ENCODE data around the gene AMPH.
"Not testable (repeated sequence)": the region's sequence is repeated elsewhere in the genome, so short reads cannot be mapped to it uniquely, and the experiment has no call there.

AMPH gene

DNA sequence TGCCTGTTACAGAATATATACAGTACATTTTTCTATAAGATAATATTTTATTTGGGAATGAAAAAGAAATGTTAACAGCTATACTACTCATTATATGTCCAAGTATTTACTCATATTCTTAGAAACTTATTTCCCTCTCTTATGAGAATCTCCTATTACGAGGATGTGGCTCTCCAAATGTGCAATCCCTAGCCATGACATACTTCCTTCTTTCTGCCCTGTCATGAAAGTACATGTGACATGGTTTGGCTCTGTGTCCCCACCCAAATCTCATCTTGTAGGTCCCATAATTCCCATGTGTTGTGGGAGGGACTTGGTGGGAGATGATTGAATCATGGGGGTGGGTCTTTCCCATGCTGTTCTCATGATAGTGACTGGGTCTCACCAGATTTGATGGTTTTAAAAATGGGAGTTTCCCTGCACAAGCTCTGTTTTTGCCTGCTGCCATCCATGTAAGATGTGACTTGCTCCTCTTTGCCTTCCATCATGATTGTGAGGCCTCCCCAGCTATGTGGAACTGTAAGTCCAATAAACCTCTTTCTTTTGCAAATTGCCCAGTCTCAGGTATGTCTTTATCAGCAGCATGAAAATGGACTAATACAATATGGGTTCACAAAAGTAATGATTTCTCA lies 235.1 kb downstream of the AMPH start:
- DNase-seq (ENCODE audit: low read depth in 2 of 2): not testable (repeated sequence)

DNA sequence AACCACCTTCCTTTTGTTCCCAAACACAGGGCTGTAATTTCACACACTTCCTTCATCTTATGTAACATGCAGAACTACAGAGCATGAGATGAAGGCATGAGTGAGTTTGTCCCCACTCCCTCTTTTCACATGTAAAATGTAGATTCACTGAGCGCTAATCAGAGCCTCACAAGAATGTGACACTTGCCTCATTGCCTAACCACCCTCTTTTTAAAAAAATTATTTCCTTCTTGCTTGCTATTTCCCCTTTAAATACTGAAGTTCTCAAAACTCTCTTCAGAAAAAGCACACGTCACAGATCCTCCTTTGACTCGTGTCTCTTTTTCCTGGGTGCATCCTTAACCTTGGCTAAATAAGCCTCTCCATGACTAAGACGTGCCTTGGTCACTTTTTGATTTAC lies 236.5 kb downstream of the AMPH start:
- DNase-seq (ENCODE audit: low read depth in 2 of 2): no peak

DNA sequence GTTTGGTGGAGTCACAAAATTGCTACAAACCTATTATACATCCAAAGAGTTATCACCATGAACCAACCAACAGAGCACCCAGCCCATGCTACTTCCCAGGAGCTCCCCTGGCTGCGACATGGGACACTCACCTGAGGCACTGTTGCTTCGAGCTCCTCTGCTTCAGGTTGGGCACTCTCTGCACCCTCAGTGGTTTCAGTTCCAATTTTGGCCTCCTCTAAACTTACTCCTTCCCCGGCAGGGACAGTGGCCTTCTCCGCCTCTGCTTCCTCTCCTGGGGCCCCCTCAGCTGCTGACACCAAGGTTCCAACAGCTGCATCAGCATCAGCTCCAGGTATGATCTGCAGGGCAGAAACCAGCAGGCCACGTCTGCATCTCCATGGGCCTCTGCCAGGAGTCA lies 237.3 kb downstream of the AMPH start:
- no peak for DNase-seq (ENCODE audit: low read depth in 2 of 2)

DNA sequence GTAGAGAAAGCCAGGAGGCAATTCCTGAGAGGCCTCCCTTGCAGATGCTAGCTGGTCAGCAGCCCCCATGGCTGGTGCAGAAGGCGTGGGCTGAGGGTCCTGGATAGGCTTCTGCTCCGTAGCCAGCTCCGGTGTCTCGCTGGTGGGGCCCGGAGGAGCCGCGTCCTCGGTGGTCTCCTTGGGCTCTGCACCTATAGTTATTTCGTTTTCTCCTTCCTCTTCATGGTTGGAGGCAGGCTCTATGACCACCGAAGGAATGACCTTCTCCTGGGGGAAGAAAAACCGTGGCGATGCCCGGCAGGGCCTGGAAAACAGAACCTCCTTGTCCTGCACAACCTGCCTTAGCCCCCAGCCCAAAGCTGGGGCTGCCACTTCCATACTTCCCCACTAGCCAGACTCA lies 239.4 kb downstream of the AMPH start:
- no peak for DNase-seq (ENCODE audit: low read depth in 2 of 2)

DNA sequence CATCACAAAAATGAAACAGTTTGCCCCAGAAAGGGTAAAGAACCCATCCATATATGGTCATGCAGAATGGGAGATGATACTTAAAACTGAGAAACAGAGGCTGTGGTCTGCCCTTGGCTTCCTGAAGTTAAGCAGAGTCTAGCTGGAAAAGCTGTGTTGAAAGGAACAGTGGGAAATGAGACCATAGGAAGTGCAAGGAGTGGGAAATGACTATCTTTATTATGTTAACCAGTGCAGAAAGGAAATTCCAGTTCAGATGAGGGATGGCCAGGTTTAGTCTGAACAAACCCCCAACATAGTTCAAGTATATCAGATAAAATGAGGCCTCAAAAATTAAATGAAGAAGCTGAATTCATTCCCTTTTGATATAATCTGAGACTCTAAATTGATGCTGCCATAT lies 245.5 kb downstream of the AMPH start:
- DNase-seq (ENCODE audit: low read depth in 2 of 2): no peak

DNA sequence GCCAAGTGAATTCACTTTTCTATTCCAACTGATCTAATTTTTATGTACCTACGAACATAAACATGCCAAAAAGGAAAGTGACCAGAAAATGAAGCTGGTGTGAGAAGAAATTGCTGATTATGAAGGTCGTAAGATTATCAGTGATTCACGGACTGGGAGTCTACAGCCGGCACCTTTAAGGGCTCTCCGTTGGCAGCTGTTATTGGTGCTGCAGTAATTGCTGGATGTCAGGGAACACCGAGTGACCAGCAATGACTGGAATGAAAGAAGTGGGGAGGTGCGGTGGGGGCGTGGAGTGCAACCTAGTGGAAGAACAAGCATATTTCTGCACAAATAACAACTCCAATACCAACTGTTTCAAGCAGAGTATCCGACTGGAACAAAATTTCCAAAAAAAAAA lies 247.9 kb downstream of the AMPH start:
- DNase-seq (ENCODE audit: low read depth in 2 of 2): no peak

DNA sequence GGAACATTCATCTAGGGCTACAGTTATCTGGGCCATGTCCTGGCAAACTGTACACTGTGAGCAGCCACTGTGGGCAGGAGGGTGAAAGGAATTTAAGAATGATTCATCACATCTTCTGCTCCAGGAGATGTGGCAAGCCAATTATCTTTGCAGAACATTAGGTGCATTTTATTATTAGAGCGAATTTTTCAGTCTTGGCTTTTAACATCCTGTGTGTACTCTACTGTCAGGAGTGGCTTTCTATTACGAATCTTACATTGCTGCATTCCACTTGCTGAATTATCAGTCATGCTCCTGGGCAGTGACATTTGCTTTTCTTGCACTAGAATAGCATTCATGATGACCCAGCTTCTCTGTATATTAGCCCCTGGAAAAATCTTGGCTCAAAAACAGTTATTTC lies 248.5 kb downstream of the AMPH start:
- no peak for DNase-seq (ENCODE audit: low read depth in 2 of 2)

DNA sequence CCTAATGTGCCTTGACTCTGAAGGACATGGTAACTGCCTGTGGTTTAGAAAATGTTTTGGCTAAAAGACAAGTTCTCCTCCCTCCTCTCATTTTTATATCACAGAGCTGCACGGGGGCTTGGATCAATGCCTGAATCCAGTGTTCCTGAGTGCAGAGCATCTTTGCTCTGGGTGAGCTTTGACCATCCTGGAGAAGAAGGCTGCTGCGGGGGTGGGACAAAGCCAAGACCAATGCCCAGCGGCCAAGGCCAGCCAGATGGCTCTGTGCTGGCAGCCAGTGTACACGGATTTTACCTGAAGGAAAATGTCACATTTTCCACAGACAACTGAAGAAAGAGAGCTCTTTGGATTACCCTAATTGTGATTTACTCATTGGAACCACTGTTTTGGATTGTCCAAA lies 255.7 kb downstream of the AMPH start:
- DNase-seq (ENCODE audit: low read depth in 2 of 2): no peak

DNA sequence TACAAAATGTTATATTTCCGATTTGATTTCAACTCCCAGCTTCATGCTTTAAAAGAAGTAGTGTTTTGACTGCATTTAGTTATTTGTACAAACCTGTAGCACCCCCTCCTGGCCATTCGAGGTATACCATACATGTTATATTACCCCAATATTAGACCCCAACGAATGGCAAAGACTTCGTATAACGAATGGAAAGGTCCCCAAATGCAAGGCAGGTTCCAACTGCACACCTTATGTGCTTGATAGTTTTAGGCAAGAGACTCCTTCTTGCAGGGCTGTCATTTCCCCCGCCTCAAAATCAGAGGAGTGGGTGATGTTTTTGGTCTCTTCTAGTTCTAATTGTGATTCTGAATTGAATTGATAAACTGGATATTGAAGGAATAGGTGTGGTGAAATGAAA lies 256.7 kb downstream of the AMPH start:
- peak in 1 of 2 donors; percentile 55 for DNase-seq (ENCODE audit: low read depth in 2 of 2)

DNA sequence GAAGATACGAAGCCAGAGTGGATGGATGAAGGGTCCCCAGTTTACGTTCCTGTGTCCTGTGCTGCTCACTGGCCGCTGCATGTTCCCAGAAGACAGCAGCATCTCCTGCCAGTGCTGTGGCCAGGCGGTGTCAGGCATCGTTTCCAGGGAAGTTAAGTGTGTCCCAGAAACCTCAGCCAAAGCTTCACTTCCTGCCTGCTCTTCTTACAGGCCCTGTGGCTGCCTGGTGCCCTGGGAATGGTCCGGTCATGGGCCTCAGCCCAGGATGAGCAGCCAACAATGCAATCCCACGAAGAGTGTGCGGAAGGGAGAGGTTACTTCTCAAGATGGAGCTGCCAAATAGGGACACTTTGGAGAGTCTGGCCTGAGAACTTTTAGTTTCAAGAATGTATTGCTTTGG lies 258.0 kb downstream of the AMPH start:
- no peak for DNase-seq (ENCODE audit: low read depth in 2 of 2)

DNA sequence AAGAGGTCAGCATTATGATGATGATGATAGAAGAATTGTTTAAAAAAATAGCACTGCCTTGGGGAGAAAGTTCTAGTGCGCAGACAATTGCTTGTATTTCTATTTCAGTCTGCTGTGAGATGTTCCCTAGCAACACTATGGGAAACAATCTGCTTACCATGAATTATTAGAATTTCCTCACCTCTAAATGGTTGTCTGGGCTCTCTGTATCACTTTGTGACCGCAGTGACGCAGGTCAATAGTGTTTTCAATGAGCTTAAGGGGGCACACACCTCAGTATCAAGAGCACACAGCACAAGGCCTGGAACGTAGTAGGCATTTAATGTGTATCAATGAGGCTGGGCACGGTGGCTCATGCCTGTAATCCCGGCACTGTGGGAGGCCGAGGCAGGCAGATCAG lies 258.9 kb downstream of the AMPH start:
- DNase-seq (ENCODE audit: low read depth in 2 of 2): no peak

DNA sequence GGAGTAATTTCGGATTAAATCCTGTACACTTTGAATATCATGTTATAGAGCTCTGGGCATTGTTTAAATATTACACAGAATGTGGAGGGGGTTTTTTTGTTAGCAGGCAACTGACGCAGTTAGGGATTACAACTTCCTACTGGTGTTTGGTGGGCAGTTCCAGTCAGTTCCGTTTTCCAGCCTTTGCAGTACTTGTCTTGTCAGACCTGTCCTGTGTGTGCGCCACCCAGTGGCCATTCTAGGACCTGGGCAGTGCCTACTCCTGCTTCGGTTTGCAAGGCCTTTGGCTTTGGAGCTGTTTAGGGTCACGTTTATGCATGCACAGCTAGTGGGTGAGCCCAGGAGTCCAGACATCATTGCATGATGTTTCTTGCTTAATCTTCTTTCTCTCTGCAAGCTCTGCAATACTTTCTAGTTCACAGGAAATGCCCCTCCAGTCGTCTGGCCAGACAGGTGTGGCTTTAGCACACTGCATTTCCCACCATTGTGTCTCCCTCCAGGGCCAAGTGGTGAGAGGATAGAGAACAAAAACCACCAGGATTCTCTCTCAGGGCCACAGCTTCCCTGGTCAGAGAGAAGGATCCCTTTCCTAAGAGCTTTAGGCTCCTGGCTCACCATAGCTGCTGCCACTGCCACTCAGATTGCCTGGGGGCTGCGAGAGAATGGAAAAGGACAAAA lies 261.2 kb downstream of the AMPH start:
- DNase-seq (ENCODE audit: low read depth in 2 of 2): peak; percentile 69 to 70

DNA sequence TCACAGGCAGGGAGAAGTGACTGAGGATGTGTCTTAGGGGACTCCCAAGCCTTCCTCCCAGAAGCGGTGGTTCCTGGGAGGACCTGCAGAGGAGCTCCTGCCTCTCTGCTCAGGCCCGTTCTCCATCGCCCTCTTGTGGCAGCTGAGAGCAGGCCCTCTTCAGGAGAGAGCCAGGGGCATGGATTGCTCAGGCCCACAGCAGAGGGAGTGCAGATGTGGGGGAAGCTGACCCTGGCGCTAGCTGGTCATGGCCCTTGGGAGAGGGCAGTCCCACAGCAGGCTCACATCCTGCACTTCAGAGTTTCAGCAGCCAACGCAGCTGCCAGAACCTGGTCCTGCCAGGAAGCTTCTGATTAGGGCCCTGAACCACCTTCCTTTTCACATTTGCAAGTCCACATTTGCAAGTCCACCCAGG lies 263.0 kb downstream of the AMPH start:
- peak; percentile 54 to 55 for DNase-seq (ENCODE audit: low read depth in 2 of 2)

DNA sequence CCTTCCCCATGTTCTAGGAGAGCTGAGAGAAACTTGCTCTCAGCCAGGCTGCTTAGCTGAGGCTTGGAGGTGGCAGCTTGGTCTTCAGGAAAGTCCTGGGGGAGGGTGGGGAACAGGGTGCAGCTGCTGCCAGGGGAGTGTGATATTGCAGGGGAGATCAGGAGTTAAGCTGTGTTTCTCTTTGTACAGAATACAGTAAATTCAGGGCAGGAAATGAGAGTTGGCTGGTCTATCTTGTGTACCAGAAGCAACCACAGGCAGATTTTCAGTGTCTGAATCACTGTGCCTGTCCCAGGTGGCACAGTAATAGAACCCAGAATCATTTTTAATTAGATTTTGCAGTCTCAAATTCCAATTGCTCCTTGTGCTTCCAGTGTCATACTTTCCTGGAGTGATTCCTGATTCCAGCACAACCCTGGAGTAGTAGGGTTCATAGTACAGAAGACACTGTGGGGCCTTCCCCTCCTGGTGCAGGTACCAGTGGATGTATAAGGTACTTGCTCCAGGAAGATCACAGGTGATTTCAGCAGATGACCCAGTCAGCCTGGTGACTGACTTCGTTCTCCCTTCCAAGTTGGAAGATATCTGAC lies 263.8 kb downstream of the AMPH start:
- no peak for DNase-seq (ENCODE audit: low read depth in 2 of 2)

DNA sequence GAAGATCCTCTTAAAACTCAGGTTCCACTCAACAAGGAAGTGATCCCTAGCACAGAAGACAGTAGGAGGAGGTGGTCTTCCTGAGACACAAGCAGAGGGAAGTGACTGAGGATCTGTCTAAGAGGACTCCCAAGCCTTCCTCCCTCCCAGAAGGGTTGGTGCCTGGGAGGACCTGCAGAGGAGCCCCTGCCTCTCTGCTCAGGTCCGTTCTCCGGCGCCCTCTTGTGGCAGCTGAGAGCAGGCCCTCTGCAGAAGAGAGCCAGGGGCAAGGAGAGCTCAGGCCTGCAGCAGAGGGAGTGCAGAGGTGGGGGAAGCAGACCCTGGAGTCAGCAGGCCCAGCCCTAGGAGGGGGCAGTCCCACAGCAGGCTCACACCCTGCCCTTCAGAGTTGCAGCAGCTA lies 267.8 kb downstream of the AMPH start:
- DNase-seq (ENCODE audit: low read depth in 2 of 2): peak in 1 of 2 donors; percentile 48

DNA sequence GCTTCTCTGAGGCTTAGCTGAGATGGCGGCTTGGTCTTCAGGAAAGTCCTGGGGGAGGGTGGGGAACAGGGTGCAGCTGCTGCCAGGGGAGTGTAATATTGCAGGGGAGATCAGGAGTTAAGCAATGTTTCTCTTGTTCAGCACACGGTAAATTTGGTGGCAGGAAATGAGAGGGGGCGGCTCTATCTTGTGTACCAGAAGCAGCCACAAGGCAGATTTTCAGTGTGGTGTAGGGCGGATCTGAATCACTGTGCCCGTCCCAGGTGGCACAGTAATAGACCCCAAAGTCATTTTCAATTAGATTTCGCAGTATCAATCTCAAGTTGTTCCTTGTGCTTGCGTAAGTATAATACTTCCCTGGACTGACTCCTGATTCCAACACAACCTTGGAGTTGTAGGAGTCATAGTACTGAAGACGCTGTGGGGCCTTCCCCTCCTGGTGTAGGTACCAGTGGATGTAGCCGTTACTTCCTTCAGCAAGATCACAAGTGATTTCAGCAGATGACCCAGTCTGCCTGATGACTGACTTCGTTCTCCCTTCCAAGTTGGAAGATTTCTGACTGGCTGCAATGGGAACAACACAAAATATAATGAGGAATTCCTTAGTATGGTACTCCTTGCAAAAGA lies 268.4 kb downstream of the AMPH start:
- DNase-seq (ENCODE audit: low read depth in 2 of 2): not testable (repeated sequence)

DNA sequence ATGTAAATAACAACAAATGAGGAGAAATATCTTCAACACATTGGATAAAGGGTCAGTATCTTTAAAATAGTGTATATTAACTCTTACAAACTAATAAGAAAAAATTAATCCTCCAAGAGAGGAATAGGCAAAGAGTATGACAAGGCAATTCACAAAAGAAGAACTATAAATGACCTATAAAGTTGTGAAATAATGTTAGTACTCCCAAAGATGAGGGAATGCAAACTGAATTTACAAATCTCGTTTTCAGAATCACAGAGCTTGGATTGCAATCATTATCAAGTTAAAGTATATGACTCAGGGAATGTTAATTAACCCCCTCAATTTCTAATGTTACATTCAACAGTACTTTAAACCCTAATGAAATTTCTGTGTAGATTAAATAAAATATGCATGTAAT lies 270.4 kb downstream of the AMPH start:
- no peak for DNase-seq (ENCODE audit: low read depth in 2 of 2)

DNA sequence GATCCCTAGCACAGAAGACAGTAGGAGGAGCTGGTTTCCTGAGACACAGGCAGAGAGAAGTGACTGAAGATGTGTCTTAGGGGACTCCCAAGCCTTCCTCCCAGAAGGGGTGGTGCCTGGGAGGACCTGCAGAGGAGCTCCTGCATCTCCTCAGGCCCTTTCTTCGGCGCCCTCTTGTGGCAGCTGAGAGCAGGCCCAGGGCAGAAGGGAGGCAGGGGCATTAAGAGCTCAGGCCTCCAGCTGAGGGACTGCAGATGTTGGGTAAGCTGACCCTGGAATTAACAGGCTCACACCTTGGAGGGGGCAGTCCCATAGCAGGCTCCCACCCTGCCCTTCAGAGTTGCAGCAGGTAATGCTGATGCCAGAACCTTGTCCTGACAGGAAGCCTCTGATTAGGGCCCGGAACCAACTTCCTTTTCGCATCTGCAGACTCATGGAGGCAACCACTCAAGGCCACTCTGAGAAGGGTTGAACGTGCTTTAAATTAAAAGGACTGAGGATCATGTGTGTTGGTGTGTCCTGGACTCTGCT lies 272.0 kb downstream of the AMPH start:
- peak; percentile 59 to 63 for DNase-seq (ENCODE audit: low read depth in 2 of 2)

DNA sequence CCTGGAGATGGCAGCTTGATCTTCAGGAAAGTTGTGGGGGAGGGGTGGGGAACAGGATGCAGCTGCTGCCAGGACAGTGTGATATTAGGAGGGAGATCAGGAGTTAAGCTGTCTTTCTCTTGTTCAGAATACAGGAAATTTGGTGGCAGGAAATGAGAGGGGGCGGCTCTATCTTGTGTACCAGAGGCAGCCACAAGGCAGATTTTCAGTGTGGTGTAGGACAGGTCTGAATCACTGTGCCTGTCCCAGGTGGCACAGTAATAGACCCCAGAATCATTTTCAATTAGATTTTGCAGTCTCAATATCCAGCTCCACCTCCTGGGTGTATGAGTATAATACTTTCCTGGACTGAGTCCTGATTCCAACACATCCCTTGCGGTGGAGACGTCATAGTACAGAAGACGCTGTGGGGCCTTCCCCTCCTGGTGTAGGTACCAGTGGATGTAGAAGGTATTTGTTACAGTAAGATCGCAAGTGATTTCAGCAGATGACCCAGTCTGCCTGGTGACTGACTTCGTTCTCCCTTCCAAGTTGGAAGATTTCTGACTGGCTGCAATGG lies 272.8 kb downstream of the AMPH start:
- DNase-seq (ENCODE audit: low read depth in 2 of 2): not testable (repeated sequence)

DNA sequence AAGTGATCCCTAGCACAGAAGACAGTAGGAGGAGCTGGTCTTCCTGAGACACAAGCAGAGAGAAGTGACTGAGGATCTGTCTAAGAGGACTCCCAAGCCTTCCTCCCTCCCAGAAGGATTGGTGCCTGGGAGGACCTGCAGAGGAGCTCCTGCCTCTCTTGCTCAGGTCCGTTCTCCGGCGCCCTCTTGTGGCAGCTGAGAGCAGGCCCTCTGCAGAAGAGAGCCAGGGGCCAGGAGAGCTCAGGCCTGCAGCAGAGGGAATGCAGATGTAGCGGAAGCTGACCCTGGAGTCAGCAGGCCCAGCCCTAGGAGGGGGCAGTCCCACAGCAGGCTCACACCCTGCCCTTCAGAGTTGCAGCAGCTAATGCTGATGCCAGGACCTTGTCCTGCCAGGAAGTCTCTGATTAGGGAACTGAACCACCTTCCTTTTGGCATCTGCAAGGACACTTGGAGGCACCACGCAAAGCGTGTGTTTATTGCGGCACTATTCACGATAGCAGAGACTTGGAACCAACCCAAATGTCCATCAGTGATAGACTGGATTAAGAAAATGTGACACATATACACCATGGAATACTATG lies 276.8 kb downstream of the AMPH start:
- DNase-seq (ENCODE audit: low read depth in 2 of 2): not testable (repeated sequence)

DNA sequence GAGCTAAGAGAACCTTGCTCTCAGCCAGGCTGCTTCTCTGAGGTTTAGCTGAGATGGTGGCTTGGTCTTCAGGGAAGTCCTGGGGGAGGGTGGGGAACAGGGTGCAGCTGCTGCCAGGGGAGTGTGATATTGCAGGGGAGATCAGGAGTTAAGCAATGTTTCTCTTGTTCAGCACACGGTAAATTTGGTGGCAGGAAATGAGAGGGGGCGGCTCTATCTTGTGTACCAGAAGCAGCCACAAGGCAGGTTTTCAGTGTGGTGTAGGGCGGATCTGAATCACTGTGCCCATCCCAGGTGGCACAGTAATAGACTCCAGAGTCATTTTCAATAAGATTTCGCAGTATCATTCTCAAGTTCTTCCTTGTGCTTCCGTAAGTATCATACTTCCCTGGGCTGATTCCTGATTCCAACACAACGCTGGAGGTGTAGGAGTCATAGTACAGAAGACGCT lies 277.7 kb downstream of the AMPH start:
- DNase-seq (ENCODE audit: low read depth in 2 of 2): not testable (repeated sequence)

DNA sequence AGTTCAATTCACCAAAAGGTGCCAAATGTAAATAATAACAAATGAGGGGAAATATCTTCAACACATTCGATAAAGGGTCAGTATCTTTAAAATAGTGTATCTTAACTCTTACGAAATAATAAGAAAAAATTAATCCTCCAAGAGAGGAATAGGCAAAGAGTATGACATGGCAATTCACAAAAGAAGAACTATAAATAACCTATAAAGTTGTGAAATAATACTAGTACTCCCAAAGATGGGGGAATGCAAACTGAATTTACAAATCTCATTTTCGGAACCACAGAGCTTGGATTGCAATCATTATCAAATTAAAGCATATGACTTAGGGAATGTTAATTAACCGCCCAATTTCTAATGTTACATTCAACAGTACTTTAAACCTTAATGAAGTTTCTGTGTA lies 279.6 kb downstream of the AMPH start:
- no peak for DNase-seq (ENCODE audit: low read depth in 2 of 2)
